Measurements from ENCODE around the gene HMGA1. TPM values are rescaled to one million over a fixed set of nuclear protein-coding genes. Genes with fewer than 3 reads are reported as not detected.

The HMGA1 gene
- total and polyA plus RNA-seq, 2 of the 13 experiments (the other 11 are each of a cell fraction or from before 2014, with no cell fraction given), result 117 to 145 TPM

- TF ChIP-seq STAT6 (CRISPR knock-in tag; IDR thresholded peaks at IDR 0.05; ENCODE audit: borderline replicate concordance) (no peak), MYNN (CRISPR knock-in tag; IDR thresholded peaks at IDR 0.05; ENCODE audit: low read depth) (no peak), MBD4 (IDR thresholded peaks at IDR 0.05; ENCODE audit: borderline replicate concordance, low read length) (no peak), KIAA2018 (CRISPR knock-in tag; IDR thresholded peaks at IDR 0.05; ENCODE audit: borderline replicate concordance) (no peak), BRCA1 (CRISPR knock-in tag; IDR thresholded peaks at IDR 0.05) (no peak), HINFP (CRISPR knock-in tag; IDR thresholded peaks at IDR 0.05; ENCODE audit: low read depth) (no peak), UBTF (CRISPR knock-in tag; IDR thresholded peaks at IDR 0.05) (peak; percentile 28; the same call in 1 of the 2 replicates), TGIF2 (CRISPR knock-in tag; IDR thresholded peaks at IDR 0.05) (no peak), ZNF431 (CRISPR knock-in tag; IDR thresholded peaks at IDR 0.05; ENCODE audit: borderline replicate concordance, low read depth) (no peak), E2F5 (CRISPR knock-in tag; conservative IDR thresholded peaks at IDR 0.05) (no peak)
Measured at GRCh38 chr6:34276881-34277762, 40.4 kb downstream of the HMGA1 start (continued).

Data from HepG2 (cell line).